BJ (cell line): ENCODE measurements around the gene PRG3. TPM values are rescaled to one million over a fixed set of nuclear protein-coding genes. Genes with fewer than 3 reads are reported as not detected.

Experiments used
- CTCF ChIA-PET: fragments of 350-600 bp; formaldehyde crosslinking; extraction: SDS; loops from one replicate; lab custom pipeline; 2021; ENCODE audit warnings: antibody characterized with exemption, inconsistent platforms; lab: Yijun Ruan, JAX
- POLR2A ChIA-PET: fragments of 300-600 bp; sonication (Branson Sonifier 250); formaldehyde crosslinking; extraction: SDS; loops from one replicate; lab custom pipeline; 2021; ENCODE audit warnings: antibody characterized with exemption; lab: Charles Lee
- DNase-seq: peaks from one replicate; pipeline ENCODE4 v3.0.0-alpha.2; 2011; ENCODE audit warnings: low read depth
- H3K27me3 ChIP-seq: 2 replicates; pipeline ENCODE4 v1.6.0; 2011; ENCODE audit warnings: low read length; ENCODE audit not compliant: control insufficient read depth, insufficient read depth
- H3K36me3 ChIP-seq: 2 replicates; pipeline ENCODE4 v1.5.1; 2011; ENCODE audit warnings: low read length; ENCODE audit not compliant: control insufficient read depth, insufficient read depth
- H3K4me3 ChIP-seq: 2 replicates; pipeline ENCODE4 v1.5.1; 2011; ENCODE audit warnings: low read depth, mild to moderate bottlenecking, control low read depth, low read length
- polyA plus RNA-seq: library from polyadenylated mRNA; depleted of rRNA; stranded (reverse); fragments of >200 nt; gene quantifications from 2 replicates; pipeline ENCODE4 v1.2.3, GENCODE V29; 2011
- TF ChIP-seq, protein P1 (sequence below): IDR thresholded peaks from 2 replicates; pipeline ENCODE4 v1.5.1; 2011; ENCODE audit warnings: low read depth, mild to moderate bottlenecking, control low read depth, inconsistent platforms, low read length, moderate library complexity; ENCODE audit not compliant: insufficient read depth

The PRG3 gene
- polyA plus RNA-seq, 1 experiment, result not detected

DNA sequence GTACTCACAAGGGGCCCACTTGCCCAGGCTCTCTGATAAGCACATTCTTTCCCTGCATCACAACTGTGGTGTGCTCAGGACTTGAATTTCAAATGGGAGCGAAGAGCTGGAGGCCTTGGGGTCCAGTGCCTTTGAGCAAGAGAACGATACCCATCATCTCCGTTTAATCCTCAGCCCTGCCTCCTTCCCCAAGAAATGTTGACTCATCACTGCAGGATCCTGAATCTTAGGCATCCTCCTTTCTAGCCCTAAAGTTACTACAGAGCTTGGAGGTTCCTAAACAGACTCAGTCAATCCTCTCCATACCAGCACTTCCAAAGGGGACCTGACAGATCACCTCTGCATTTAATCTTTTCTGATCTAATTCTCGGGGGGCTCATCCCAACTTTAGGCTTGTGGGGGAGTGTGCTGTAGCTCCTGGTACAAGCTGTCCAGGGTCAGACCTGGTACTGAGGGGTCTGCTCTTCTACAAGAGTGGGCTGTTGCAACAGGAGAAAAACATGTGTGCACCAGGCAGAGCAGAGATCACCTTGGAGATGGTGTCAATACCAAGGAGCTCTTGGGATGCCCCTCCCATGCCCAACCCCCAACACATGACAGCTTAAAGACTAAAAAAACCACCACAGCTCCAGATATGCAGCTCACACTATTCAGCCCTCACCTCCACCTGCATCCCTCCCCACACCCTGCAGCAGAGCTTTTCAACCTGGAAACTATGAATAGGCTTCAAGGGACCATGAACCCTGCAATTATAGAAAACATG is 13.4 kb upstream of the PRG3 start:
- Histone ChIP-seq H3K4me3 (no peak overlapping the region), H3K27me3 (peaks cover 13% of the 10 kb centered on the region), H3K36me3 (no peaks in the 10 kb centered on the region)
- POLR2A ChIA-PET, result no interaction called here
- TF ChIP-seq, protein P1, sequence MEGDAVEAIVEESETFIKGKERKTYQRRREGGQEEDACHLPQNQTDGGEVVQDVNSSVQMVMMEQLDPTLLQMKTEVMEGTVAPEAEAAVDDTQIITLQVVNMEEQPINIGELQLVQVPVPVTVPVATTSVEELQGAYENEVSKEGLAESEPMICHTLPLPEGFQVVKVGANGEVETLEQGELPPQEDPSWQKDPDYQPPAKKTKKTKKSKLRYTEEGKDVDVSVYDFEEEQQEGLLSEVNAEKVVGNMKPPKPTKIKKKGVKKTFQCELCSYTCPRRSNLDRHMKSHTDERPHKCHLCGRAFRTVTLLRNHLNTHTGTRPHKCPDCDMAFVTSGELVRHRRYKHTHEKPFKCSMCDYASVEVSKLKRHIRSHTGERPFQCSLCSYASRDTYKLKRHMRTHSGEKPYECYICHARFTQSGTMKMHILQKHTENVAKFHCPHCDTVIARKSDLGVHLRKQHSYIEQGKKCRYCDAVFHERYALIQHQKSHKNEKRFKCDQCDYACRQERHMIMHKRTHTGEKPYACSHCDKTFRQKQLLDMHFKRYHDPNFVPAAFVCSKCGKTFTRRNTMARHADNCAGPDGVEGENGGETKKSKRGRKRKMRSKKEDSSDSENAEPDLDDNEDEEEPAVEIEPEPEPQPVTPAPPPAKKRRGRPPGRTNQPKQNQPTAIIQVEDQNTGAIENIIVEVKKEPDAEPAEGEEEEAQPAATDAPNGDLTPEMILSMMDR, result no peak
- no peak for DNase-seq
- CTCF ChIA-PET, result no interaction called here

DNA sequence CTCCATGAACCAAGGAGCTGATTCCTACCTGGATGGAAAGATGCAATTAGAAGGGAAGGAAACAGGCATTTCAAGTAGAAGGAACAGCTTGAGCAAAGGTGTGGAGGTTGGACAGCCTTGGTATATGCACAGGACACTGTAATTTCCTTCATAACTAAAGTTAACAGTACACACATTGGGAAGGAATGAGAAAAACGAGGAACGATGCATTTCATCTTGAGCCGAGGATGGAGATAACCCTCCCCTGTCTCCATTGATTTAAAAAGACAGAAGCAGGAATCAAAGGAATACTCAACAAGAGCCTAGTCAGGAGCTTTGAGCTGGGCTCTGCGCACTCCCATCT is 11.8 kb upstream of the PRG3 start:
- Histone ChIP-seq H3K27me3 (peaks cover 14% of the 10 kb centered on the region), H3K4me3 (no peak overlapping the region), H3K36me3 (no peaks in the 10 kb centered on the region)
- DNase-seq, result no peak
- ChIA-PET POLR2A (no interaction called here), CTCF (interaction anchor here (1.0 kb wide), 1 partner anchor 20 kb away, joined by 3 read pairs; no protein-coding TSS in a partner anchor)
- TF ChIP-seq, protein P1, result no peak

DNA sequence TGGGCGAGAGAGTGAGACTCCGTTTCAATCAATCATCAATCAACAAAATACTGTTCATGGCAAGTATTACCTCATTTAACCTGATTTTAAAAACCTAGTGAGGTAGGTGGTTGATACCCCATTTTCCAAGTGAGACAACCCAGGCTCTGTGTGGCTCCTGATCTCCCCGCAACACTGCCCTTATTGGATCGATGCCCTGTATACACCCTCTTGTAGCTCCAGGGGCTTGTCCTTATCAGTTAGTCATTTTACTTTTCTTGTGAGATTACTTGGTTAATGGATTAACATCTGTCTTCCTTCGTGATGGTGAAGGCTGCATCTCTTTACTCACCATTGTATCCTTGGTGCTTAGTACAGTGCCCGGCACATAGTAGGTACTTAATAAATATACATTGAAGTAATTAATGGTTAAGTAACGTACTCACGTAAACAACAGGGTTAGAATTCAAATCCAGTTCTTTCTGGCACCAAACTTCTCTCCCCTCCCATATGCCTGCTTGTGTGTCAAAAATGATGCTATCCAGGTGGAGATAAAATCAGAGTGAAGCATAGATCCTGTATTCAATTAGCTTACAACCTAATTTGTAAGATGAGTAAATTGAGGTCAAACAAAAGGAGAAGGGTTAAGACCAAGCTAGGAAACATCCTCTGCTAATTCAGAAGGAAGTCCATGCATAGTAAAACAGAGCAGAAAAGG is 11.3 kb upstream of the PRG3 start:
- CTCF ChIA-PET, result interaction anchor here (1.0 kb wide), 2 partner anchors 21 to 42 kb away, joined by 3 read pairs; no protein-coding TSS in a partner anchor
- DNase-seq, result no peak
- Histone ChIP-seq H3K4me3 (no peak overlapping the region), H3K36me3 (no peaks in the 10 kb centered on the region), H3K27me3 (peaks cover 12% of the 10 kb centered on the region)
- TF ChIP-seq, protein P1, result no peak
- POLR2A ChIA-PET, result no interaction called here

DNA sequence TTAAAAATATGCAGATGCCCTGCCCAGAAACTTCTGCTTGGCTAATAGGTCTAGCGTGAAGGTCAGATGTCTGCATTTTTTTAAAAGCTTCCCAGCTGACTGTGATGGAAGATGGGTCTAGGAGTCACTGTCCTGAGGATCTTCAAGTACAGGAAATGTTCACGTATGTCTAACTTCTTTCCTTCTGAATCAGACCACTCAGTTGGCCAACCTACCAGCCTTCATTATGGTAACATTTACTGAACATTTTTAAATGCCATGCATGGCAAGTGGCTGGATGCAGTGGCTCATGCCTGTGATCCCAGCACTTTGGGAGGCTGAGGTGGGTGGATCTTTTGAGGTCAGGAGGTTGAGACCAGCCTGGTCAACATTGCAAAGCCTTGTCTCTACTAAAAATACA is 10.6 kb upstream of the PRG3 start:
- POLR2A ChIA-PET, result no interaction called here
- H3K36me3 ChIP-seq, result no peaks in the 10 kb centered on the region
- CTCF ChIA-PET, result interaction anchor here (1.0 kb wide), 1 partner anchor 41 kb away, joined by 3 read pairs; no protein-coding TSS in a partner anchor
- TF ChIP-seq, protein P1, result no peak
- no peak overlapping the region for H3K4me3 ChIP-seq
- H3K27me3 ChIP-seq, result peaks cover 12% of the 10 kb centered on the region
- DNase-seq, result no peak

DNA sequence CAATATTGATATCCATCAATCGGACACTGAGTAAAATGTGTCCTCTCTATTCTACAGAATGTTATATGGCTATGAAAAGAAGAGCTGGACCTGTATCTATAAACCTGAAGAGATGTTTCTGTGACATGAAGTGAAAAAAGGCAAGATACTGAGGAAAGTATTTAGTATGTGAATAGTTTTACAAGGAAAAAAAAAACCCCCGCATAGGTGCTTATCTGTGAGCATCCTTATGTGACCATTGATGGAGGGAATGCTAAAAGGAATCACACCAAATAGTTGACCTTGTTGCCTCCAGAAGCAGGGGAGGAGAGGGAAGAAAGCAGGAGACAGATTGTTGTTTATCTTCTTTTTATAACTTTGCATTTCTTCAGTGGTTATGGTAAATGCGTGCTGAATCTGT is 10.2 kb upstream of the PRG3 start:
- H3K4me3 ChIP-seq, result no peak overlapping the region
- TF ChIP-seq, protein P1, result no peak
- no peak for DNase-seq
- CTCF ChIA-PET, result interaction anchor here (1.0 kb wide), 1 partner anchor 41 kb away, joined by 3 read pairs; no protein-coding TSS in a partner anchor
- no peaks in the 10 kb centered on the region for H3K36me3 ChIP-seq
- H3K27me3 ChIP-seq, result peaks cover 12% of the 10 kb centered on the region
- POLR2A ChIA-PET, result no interaction called here
